ENCODE results near the gene CTPS2.

Gene CTPS2

GRCh38 chrX:16566571-16566970, 145.9 kb downstream of the CTPS2 start:
- DNase-seq (ENCODE audit: low read depth in 1 of 2, low spot score in 1 of 2): no peak

- DNase-seq (ENCODE audit: low read depth in 1 of 2, low spot score in 1 of 2): no peak
Measured at GRCh38 chrX:16560173-16560572, 152.3 kb downstream of the CTPS2 start.

- no peak for DNase-seq (ENCODE audit: low read depth in 1 of 2, low spot score in 1 of 2)
Measured at GRCh38 chrX:16559206-16559619, 153.3 kb downstream of the CTPS2 start.

- no peak for DNase-seq (ENCODE audit: low read depth in 1 of 2, low spot score in 1 of 2)
Measured at GRCh38 chrX:16558489-16558888, 154.0 kb downstream of the CTPS2 start.

- no peak for DNase-seq (ENCODE audit: low read depth in 1 of 2, low spot score in 1 of 2)
Measured at GRCh38 chrX:16552546-16552945, 159.9 kb downstream of the CTPS2 start.

GRCh38 chrX:16547644-16548043, 164.8 kb downstream of the CTPS2 start:
- DNase-seq (ENCODE audit: low read depth in 1 of 2, low spot score in 1 of 2): no peak

- DNase-seq (ENCODE audit: low read depth in 1 of 2, low spot score in 1 of 2): no peak
Measured at GRCh38 chrX:16544969-16545368, 167.5 kb downstream of the CTPS2 start.

All from stimulated activated CD4-positive, alpha-beta T cell treated with anti-CD3 and anti-CD28 coated beads, Interleukin-15, amount 100 ng/mL, for 1 hour (primary cell).